CD4-positive, alpha-beta T cell (primary cell): Measurements from ENCODE around the gene PLXNA2. TPM values are rescaled to one million over a fixed set of nuclear protein-coding genes. Genes with fewer than 3 reads are reported as not detected.

Experiments
- ATAC-seq: fragments of 200-7000 bp; cut with Tn5 transposase; one replicate; pipeline ENCODE4 v1.10.0; 2022; ENCODE audit warnings: mild to moderate bottlenecking; ENCODE audit not compliant: poor library complexity
- CTCF ChIA-PET: fragments of 350-600 bp; sonication (Branson Sonifier 250); formaldehyde crosslinking; loops from one replicate; lab custom pipeline; 2021; ENCODE audit warnings: antibody characterized with exemption, inconsistent platforms; lab: Charles Lee
- POLR2A ChIA-PET: fragments of 350-600 bp; sonication (Branson Sonifier 250); formaldehyde crosslinking; loops from one replicate; lab custom pipeline; 2021; ENCODE audit warnings: antibody characterized with exemption, inconsistent platforms; lab: Charles Lee
- DNase-seq, 14 experiments: peaks; one replicate each; pipeline ENCODE4 v3.0.0-alpha.2; 2013 to 2020; ENCODE audit warnings: mixed read lengths in 2 of 14
- H3K27ac ChIP-seq, 2 donors: one replicate each; pipeline versions ENCODE4 v1.5.1 to v1.7.0; 2013; ENCODE audit warnings: low read length in 2 of 2, low read depth in 1 of 2, mild to moderate bottlenecking in 1 of 2
- H3K27me3 ChIP-seq, 2 experiments: 1 replicate in 1 of 2; 2 replicates in 1 of 2; pipeline versions ENCODE4 v1.6.1 to v1.7.0; 2013; ENCODE audit warnings: low read length in 2 of 2, control low read depth in 1 of 2, mild to moderate bottlenecking in 1 of 2, moderate library complexity in 1 of 2; ENCODE audit not compliant: insufficient read depth in 2 of 2, control insufficient read depth in 1 of 2
- H3K36me3 ChIP-seq: one replicate; pipeline ENCODE4 v1.6.1; 2013; ENCODE audit warnings: low read length, control low read depth; ENCODE audit not compliant: insufficient read depth
- H3K4me1 ChIP-seq: one replicate; pipeline ENCODE4 v1.6.1; 2013; ENCODE audit warnings: low read length, control low read depth; ENCODE audit not compliant: insufficient read depth
- H3K4me3 ChIP-seq: one replicate; pipeline ENCODE4 v1.5.1; 2013; ENCODE audit warnings: mild to moderate bottlenecking, low read length, moderate library complexity
- H3K9me3 ChIP-seq, 2 experiments: 1 replicate in 1 of 2; 2 replicates in 1 of 2; pipeline versions ENCODE4 v1.6.1 to v1.7.0; 2013; ENCODE audit warnings: low read length in 2 of 2, mild to moderate bottlenecking in 2 of 2, control low read depth in 1 of 2, moderate library complexity in 1 of 2; ENCODE audit not compliant: control insufficient read depth in 1 of 2, insufficient read depth in 1 of 2
- H3K27ac Mint-ChIP-seq: one replicate; pipeline ENCODE4 v1.8.0; 2020; ENCODE audit warnings: mixed read lengths
- H3K27me3 Mint-ChIP-seq: one replicate; pipeline ENCODE4 v1.8.0; 2021; ENCODE audit warnings: mixed read lengths
- H3K36me3 Mint-ChIP-seq: one replicate; pipeline ENCODE4 v1.8.0; 2021; ENCODE audit warnings: low read depth, mixed read lengths
- H3K4me1 Mint-ChIP-seq: one replicate; pipeline ENCODE4 v1.8.0; 2021; ENCODE audit warnings: low read depth, mixed read lengths
- H3K4me3 Mint-ChIP-seq: one replicate; pipeline ENCODE4 v1.8.0; 2020; ENCODE audit warnings: mild to moderate bottlenecking, mixed read lengths
- H3K9me3 Mint-ChIP-seq: one replicate; pipeline ENCODE4 v1.8.0; 2020; ENCODE audit warnings: mixed read lengths
- CTCF ChIP-seq: fragments of 200-600 bp; IDR thresholded peaks from one replicate; pipeline ENCODE4 v1.8.0; 2022; ENCODE audit warnings: antibody characterized with exemption, mild to moderate bottlenecking
- intact Hi-C, 2 experiments: fragments of 100-400 bp; cut with DNase I in 1 of 2; cut with micrococcal nuclease in 1 of 2; formaldehyde crosslinking; loops; one replicate each; pipeline versions ENCODE4 v1.15.1 to v1.9.0; 2023 to 2025; cut with DNase I, micrococcal nuclease
- total RNA-seq, 174 experiments: library from RNA in 2 of 174; stranded (reverse) in 2 of 174; gene quantifications; one replicate each; pipeline ENCODE4 v1.2.3 and lab custom pipeline; 2021 to 2026

The PLXNA2 gene
- total RNA-seq, 2 experiments from 2014 or later: 0.75 to 0.77 TPM

- TF ChIP-seq CTCF: no peak
- Histone ChIP-seq H3K4me3 (no peak overlapping the region), H3K9me3 (no peaks in the 10 kb centered on the region), H3K4me1 (no peaks in the 10 kb centered on the region), H3K36me3 (no peaks in the 10 kb centered on the region), H3K27ac (no peak overlapping the region), H3K27me3 (peaks cover 0 to 2% of the 10 kb centered on the region in 2 experiments)
- H3K27ac Mint-ChIP-seq: no peak overlapping the region
- ChIA-PET POLR2A (no interaction called here), CTCF (no interaction called here)
- no peaks in the 10 kb centered on the region for H3K9me3 Mint-ChIP-seq
- ATAC-seq: no peak
- intact Hi-C loops: no loop called here
- H3K27me3 Mint-ChIP-seq: peaks cover 5% of the 10 kb centered on the region
- H3K36me3 Mint-ChIP-seq: no peaks in the 10 kb centered on the region
- no peak for DNase-seq
- no peak overlapping the region for H3K4me3 Mint-ChIP-seq
- H3K4me1 Mint-ChIP-seq: no peaks in the 10 kb centered on the region
Measured at GRCh38 chr1:208223136-208223535, 21.0 kb downstream of the PLXNA2 start.

- intact Hi-C loops: no loop called here
- Mint-ChIP-seq H3K27me3 (peaks cover 4% of the 10 kb centered on the region), H3K4me3 (no peak overlapping the region), H3K4me1 (no peaks in the 10 kb centered on the region), H3K36me3 (no peaks in the 10 kb centered on the region), H3K27ac (no peak overlapping the region), H3K9me3 (no peaks in the 10 kb centered on the region)
- H3K27me3 ChIP-seq: peaks cover 0 to 2% of the 10 kb centered on the region in 2 experiments
- no peaks in the 10 kb centered on the region for H3K36me3 ChIP-seq
- ATAC-seq (no peak), DNase-seq (no peak)
- ChIA-PET POLR2A (no interaction called here), CTCF (no interaction called here)
- H3K4me3 ChIP-seq: no peak overlapping the region
- no peak overlapping the region for H3K27ac ChIP-seq
- H3K9me3 ChIP-seq: no peaks in the 10 kb centered on the region
- H3K4me1 ChIP-seq: no peaks in the 10 kb centered on the region
- TF ChIP-seq CTCF: no peak
Measured at GRCh38 chr1:208222376-208223126, 21.6 kb downstream of the PLXNA2 start.

GRCh38 chr1:208221291-208221622 is 22.9 kb downstream of the PLXNA2 start:
- H3K4me3 Mint-ChIP-seq: no peak overlapping the region
- no peaks in the 10 kb centered on the region for H3K9me3 Mint-ChIP-seq
- no peaks in the 10 kb centered on the region for H3K4me1 Mint-ChIP-seq
- intact Hi-C loops: no loop called here
- no peaks in the 10 kb centered on the region for H3K36me3 ChIP-seq
- TF ChIP-seq CTCF: no peak
- DNase-seq: no peak
- H3K36me3 Mint-ChIP-seq: no peaks in the 10 kb centered on the region
- H3K27ac ChIP-seq: no peak overlapping the region
- no peaks in the 10 kb centered on the region for H3K4me1 ChIP-seq
- peaks cover 9% of the 10 kb centered on the region for H3K27me3 Mint-ChIP-seq
- ATAC-seq: no peak
- peaks cover 0 to 2% of the 10 kb centered on the region in 2 experiments for H3K27me3 ChIP-seq
- ChIA-PET CTCF (no interaction called here), POLR2A (no interaction called here)
- no peaks in the 10 kb centered on the region for H3K9me3 ChIP-seq
- H3K4me3 ChIP-seq: no peak overlapping the region
- H3K27ac Mint-ChIP-seq: no peak overlapping the region
